Left forelimb (tissue), 1 donor: ENCODE results near the gene IL10RA.
"Not testable (repeated sequence)": the region's sequence is repeated elsewhere in the genome, so short reads cannot be mapped to it uniquely, and the experiment has no call there.

Experiments
- DNase-seq: peaks from one replicate; pipeline ENCODE4 v3.0.0-alpha.2; 2018; ENCODE audit warnings: low spot score

IL10RA gene

GRCh38 chr11:117985953-117986887 lies at the start of gene IL10RA:
Gene IL10RA (plus strand): TSS chr11:117986394. CDS start chr11:117986468, 74 bp downstream.
- DNase-seq, result peak; percentile 83

- no peak for DNase-seq
These were observed 49.2 kb upstream of the IL10RA start for GRCh38 chr11:117936973-117937372.

DNA sequence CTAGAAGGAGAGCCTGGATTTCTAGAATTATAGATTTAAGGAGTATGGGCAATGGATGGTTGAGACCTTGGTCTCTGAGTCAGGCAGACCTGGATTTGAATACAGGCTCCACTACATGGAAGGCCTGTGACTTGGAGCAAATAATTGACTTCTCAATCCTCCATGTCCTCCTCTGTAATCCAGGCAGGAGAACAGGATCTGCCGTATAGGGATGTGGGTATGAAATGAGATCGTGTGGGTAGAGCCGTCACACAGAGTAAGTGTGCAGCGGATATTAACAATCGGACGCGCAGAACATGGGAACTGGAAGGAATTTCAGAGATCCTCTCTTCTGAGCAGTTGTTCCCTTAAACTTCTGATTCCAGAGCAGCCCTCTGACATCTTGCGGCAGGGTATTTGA lies 45.5 kb upstream of the IL10RA start:
- no peak for DNase-seq

- DNase-seq, result peak; percentile 47
These were observed 45.0 kb upstream of the IL10RA start for GRCh38 chr11:117941163-117941707.

- peak; percentile 36 for DNase-seq
These were observed 44.1 kb upstream of the IL10RA start for GRCh38 chr11:117941976-117942654.

- no peak for DNase-seq
These were observed 41.6 kb upstream of the IL10RA start for GRCh38 chr11:117944554-117944953.

GRCh38 chr11:117945047-117945810 lies 41.0 kb upstream of the IL10RA start:
- DNase-seq, result no peak

GRCh38 chr11:117946156-117946841 lies 39.9 kb upstream of the IL10RA start:
- no peak for DNase-seq

DNA sequence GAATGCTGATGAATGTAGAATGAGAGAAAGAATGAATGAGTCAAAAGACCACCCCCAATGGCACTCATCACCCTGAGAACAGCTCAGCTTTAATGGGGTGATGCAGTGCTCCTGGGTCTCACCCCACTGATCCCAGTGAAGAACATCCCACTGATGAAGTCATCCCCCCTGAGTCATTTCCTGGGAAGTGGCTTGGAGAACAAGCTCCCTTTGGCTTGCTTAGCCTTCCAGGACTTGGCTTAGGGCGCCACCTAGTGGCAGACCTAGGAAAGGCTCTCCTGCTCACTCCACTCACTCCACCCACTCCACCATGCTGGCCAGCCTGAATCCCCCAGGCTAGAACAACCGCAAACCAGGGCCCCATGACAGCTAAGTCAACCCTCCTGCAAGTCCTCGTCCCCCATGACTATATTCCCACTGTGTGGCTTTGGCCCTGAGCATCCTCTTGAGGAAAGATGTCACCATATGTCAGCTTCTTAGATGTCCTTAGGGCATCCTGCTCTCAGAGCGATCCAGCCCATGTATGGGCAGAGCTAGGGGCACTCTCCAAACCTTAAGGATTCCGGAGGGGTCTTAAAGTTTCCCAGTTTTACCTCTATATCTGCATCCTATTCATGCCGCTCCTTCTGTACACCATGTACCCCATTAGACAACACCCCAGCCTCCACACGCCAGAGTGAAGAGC lies 39.2 kb upstream of the IL10RA start:
- peak; percentile 91 for DNase-seq

GRCh38 chr11:117947751-117948150 lies 38.4 kb upstream of the IL10RA start:
- not testable (repeated sequence) for DNase-seq

- DNase-seq, result not testable (repeated sequence)
These were observed 37.7 kb upstream of the IL10RA start for GRCh38 chr11:117948466-117948865.

DNA sequence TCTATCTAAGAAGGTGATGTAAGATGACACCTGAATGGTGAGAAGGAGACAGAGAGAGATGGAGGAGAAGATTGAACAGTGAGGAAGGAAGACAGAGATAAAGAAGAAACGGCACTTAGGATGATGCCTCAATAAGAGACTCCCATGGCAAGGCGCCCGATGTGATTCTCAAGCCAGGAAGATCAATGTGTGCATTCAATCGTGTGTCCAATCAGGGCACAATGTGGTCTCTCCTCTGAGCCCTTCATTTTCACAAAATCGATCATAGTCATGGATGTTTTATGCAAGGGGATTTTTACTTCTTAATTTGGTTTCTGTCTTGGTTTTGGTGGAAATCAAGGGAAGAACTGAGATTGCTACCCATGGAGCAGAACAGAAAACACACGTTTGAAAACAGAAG lies 37.1 kb upstream of the IL10RA start:
- no peak for DNase-seq

DNA sequence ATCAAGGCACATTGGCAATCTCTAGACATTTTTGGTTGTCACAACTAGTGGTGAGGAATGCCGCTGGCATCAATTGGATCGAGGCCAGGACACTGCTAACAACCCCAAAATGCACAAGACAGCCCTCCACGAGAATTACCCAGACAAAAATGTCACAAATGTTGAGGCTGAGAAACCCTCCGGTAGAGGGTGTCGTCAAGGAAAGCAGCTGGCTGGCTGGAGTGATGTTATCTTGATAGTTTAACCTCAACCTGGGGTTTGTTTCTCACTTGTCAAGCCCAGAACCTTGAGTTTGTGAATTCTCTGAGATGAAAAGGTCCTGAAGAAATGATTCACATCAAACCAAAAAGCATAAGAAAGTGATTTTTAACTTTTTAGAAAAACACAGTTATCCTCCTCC lies 35.9 kb upstream of the IL10RA start:
- DNase-seq, result no peak

- DNase-seq, result no peak
These were observed 34.9 kb upstream of the IL10RA start for GRCh38 chr11:117950993-117951961.

GRCh38 chr11:117953024-117953671 lies 33.0 kb upstream of the IL10RA start:
- DNase-seq, result no peak

GRCh38 chr11:117958949-117959348 lies 27.2 kb upstream of the IL10RA start:
- no peak for DNase-seq

DNA sequence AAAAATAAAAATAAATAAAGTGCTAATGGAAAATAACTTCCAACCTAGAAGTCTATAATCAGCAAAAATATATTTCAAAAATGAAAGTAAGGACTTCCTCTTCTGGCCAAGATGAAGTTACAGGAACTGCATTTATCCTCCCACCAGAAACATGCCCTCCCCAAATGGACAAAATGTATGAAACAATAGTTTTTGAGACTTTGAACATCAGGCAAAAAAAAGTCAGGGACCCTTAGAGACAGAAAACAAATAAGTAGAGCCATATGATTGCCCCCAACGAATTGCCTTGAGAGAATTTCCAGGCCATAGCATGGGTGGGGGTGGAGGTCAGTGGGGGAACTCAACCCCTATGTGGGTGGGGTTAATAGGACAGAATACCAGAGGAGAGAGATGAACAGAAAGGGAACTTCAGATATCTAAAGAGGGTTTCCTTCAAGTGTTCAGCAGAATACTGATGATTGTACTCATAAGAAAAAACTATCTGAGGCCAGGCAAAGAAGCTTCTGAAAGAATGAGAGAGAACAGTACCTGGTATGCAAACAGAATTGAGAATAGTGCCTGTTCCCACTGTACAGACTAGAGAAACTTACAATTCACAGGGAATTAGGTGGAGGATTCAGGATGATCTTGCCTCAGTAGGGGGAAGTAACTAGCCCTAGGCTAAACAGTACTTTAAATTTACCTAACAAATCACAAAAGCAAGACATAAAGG lies 26.6 kb upstream of the IL10RA start:
- no peak for DNase-seq

- no peak for DNase-seq
These were observed 25.8 kb upstream of the IL10RA start for GRCh38 chr11:117960406-117960805.
